NAMALWA (cell line): Measurements from ENCODE around the gene ACBD6.

Source experiments
- DNase-seq: peaks from one replicate; pipeline ENCODE4 v3.0.0-alpha.2; 2015; ENCODE audit warnings: low spot score

Gene ACBD6

GRCh38 chr1:180291004-180291403 is 211.4 kb downstream of the ACBD6 start:
- DNase-seq: no peak

DNA sequence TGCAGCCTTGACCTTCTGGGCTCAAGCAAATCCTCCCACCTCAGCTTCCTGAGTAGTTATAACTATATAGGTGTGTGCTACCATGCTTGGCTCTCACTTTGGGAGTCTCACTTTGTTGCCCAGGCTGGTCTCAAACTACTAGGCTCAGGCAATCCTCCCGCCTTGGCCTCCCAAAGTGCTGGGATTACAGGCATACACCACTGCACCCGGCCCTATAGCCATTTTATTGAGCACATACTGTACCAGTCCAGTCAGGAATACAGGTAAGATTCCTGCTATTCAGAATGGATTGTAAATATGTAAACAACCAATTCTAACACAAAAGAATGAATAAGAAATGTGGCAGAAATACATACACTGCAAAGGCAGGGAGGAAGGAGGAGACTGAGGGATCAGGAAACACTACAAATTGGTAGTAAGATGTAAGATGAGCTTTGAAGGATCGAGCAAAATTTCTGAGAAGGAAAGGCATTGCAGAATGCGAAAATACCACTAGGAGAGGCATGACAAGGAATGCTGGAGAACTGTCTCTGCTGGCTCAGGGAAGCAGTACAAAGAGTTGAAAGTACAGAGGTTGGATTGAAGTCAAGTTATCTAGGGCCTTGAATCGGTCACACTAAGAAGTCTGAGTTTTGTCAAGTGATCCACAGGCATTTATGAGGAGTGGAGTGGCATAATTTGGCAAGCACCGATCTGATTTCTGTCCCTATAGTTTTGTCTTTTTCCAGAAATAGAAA is 211.9 kb downstream of the ACBD6 start:
- DNase-seq: no peak

GRCh38 chr1:180288940-180289339 is 213.4 kb downstream of the ACBD6 start:
- DNase-seq: no peak

DNA sequence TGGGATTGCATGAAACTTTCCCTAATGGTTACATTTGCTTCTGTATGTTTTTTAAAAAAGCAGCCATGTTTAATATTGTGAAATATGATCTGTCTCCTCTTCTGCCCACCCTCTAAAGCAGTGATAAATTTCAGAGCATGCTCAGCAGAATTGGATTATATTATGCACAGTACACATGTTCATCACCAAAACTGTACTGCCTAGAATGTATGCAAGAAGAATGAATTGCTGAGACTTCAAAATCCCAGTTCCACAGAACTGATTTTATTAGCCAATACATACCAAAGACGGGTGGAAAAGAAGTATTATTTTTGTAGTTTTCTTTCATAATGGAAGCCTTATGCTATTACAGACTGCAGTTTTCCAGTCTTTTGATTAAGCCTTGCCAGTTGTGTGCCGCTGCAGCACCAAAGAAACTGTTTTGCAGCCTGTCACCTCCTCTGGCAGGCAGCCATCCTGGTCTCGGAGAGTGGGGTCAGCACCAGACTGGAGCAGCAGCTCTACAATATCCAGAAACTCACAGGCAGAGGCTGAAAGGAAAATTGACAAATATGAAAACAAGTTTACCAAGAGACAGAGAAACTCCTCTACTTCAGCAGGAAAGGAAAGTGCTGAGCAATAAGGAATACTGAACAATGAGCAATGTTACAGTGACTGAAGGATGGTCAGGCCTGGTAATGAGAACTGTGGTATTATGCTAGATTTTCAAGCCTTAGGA is 214.2 kb downstream of the ACBD6 start:
- DNase-seq: no peak

DNA sequence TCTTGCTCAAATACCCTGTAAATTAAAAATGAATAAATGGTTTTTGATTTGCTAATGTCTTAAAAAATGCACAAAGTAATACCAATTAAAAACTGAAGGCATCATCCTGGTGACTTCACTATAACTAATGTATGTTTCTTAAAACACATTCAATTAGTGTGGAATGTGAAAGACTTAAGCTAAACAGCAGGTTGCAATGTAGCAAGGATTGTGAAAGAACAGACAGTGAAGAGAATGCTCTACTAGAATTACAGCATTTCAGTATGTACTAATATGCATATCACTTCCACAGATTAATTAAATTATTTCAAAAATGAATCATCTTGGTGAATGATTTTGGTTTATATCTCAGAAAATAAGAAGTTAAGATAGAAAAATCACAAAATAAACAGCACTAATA is 216.0 kb downstream of the ACBD6 start:
- DNase-seq: no peak

DNA sequence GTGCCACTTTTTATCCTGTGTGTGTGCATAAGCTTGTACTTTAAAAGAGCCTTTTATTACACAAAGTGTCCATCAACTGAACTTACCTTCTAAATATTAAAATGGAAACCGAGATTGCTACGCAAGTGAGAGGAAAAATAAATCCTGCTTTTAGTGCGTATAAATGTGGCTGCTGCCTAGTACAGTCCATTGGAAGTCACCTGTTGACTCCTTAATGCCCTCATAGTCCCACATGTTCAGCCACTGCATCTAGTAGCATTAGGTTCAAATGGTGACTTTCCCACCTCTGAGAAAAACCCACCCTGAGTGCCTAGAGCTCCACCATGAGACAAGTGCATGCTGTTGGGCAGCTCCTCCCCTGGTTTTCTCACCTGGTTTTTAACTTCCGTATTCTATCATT is 219.3 kb downstream of the ACBD6 start:
- no peak for DNase-seq

- no peak for DNase-seq
These were observed 219.9 kb downstream of the ACBD6 start for GRCh38 chr1:180282401-180283044.

GRCh38 chr1:180281490-180281889 is 220.9 kb downstream of the ACBD6 start:
- no peak for DNase-seq

DNA sequence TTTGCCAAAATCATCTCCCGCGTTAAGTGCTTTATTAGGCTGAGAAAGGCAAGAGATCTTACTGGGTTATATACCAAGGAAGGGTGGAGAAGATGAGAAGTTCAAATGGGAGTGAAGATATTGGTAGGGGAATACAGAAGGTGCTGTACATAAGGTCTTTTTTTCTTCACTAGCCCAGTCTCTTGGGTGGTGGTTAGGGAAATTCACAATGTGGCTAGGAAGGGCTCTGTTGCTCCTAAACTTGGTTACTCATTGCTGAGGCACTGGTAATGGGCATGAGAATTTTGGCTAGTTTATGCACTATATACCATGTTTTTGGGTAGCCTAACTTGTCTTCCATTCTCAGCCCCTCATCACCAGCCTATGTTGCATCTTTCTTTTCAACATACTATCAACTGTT is 221.8 kb downstream of the ACBD6 start:
- DNase-seq: no peak

DNA sequence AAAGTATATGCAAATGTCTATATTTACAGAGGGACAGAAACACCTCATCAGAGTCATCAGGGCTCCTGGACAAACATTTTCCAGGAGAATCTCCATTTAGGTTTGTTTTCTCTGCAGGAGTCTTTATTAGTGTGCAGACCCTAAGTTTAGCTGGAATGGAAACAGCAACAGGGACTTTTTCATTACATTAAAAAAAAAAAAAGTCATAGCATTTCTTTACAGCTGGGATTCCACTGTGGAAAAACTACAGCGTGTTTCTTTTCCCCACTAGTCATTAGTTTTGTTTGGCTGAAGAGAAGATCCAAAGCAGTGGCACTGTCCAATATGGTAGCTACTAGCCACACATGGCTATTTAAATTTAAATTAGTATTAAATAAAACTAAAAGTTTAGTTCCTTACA is 222.7 kb downstream of the ACBD6 start:
- no peak for DNase-seq

GRCh38 chr1:180278596-180279395 is 223.6 kb downstream of the ACBD6 start:
- DNase-seq: no peak

DNA sequence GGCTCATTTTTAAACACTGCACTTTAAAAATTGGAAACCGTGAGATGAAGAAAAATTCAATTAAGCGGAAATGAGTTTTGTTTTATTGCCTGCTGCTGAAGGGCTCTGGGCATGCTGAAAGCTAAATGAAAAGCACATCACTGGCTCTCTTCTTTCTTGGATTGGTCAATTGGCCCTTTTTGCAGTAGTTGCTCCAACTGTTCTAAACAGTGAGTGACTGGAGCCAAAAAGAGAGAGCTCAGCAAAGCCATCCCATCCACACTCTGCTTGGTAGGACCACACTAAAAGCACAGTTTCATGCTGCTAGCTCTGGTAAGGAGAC is 224.2 kb downstream of the ACBD6 start:
- no peak for DNase-seq

DNA sequence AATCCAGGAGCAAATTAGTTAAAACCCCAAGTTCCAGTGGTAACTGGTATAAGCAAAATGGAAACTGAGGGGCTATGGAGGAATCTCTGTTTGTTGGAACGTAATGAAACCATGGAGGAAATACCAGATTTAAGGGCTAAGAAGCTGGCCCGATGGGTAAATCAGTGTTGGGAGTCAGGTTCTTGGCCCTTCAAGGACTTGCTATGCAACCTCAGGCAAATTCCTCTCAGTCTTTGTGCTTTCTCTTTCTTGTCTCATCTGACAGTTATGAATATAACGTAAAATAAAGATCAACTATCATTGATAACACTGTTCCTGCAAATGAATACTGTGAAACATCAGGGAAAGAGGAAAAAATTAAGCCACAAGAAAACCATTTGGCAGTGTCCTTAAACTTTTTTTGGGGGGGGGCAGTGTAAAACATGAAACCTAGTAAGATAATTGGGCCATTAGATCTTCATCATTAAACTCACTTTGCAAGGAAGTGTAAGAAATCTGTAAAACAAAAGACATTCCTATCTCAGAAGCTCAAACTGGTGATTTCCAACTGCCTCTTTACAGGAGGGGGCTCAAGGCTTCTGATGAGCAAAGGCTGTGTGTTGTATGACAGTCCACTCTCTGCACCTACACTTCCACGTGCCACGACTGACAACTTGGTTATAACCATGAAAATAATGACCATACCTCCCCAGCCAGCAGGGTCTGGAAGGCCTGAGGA is 224.7 kb downstream of the ACBD6 start:
- no peak for DNase-seq

- DNase-seq: no peak
These were observed 226.7 kb downstream of the ACBD6 start for GRCh38 chr1:180275726-180276125.

- DNase-seq: no peak
These were observed 228.2 kb downstream of the ACBD6 start for GRCh38 chr1:180274221-180274620.

GRCh38 chr1:180273066-180273465 is 229.3 kb downstream of the ACBD6 start:
- DNase-seq: no peak

- DNase-seq: no peak
These were observed 230.0 kb downstream of the ACBD6 start for GRCh38 chr1:180272395-180272794.

GRCh38 chr1:180271272-180272255 is 230.8 kb downstream of the ACBD6 start:
- DNase-seq: no peak

- DNase-seq: no peak
These were observed 231.7 kb downstream of the ACBD6 start for GRCh38 chr1:180270530-180271271.
